ENCODE results near the gene OR51B6. TPM values are rescaled to one million over a fixed set of nuclear protein-coding genes. Genes with fewer than 3 reads are reported as not detected.

OR51B6 gene
- total RNA-seq, 2 donors from 2014 or later: not detected

DNA sequence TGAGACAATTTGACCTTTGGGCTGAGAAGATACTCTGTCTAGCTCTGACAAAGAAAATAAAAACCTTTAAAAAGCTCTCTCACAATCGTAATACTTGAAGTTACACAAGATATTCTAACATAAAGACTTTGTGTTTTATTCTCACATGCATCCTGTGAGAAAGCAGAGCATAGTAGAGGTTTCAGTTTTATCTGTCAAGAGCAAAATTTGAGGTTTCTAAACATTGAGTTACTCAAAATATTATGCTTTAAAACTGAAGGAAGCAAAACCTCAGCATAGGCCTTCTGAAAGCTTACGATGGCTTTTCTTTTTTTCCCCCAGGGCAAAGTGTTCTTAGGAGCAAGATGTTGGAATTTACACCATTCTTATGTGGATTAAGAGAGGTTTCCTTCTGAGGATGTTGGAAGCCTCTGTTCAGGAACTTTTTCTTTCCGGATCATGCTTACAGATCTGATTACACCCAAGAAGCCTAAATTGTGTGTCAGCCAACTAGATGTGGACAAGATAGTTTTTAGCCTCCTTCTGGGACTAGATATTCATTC lies 17.3 kb downstream of the OR51B6 start:
- H3K27ac ChIP-seq: no peak overlapping the region
- 57 to 70% methylated on average over 3 of the region's 3 CpGs for WGBS, 2 donors
- TF ChIP-seq POLR2A (IDR thresholded peaks at IDR 0.05): no peak
- H3K9me3 ChIP-seq: no peaks in the 10 kb centered on the region
- intact Hi-C loops (cut with DNase I): no loop called here
- no peaks in the 10 kb centered on the region for H3K36me3 ChIP-seq (replicated peaks in 1 of 2; ENCODE audit: insufficient read depth in 1 of 2, low read depth in 2 of 2)
- no peak for ATAC-seq
- no peak overlapping the region for H3K4me3 ChIP-seq
- no peak for DNase-seq
- H3K4me1 ChIP-seq: no peaks in the 10 kb centered on the region
- H3K27me3 ChIP-seq: no peaks in the 10 kb centered on the region

DNA sequence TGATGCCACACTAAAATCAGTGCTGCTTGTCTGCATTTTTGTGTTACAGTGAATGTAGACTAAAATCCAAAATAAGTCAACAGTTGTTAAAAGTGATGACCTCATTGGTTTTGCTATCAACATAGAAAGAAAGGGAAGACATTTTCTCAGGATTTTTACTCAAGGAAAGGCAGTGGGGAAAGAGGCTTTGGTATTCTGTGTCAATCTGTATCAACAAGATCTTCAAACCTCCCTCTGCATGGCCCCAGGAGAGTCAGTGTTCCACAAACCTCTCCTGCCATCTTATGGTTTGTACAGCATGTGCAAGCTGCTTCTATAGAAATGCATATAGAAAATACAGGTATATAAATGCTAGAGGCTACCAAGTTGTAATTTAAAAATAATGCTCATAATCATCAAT lies 18.5 kb downstream of the OR51B6 start:
- no peaks in the 10 kb centered on the region for H3K27me3 ChIP-seq
- H3K27ac ChIP-seq: no peak overlapping the region
- intact Hi-C loops (cut with DNase I): no loop called here
- TF ChIP-seq POLR2A (IDR thresholded peaks at IDR 0.05): no peak
- TF ChIP-seq, protein P1, sequence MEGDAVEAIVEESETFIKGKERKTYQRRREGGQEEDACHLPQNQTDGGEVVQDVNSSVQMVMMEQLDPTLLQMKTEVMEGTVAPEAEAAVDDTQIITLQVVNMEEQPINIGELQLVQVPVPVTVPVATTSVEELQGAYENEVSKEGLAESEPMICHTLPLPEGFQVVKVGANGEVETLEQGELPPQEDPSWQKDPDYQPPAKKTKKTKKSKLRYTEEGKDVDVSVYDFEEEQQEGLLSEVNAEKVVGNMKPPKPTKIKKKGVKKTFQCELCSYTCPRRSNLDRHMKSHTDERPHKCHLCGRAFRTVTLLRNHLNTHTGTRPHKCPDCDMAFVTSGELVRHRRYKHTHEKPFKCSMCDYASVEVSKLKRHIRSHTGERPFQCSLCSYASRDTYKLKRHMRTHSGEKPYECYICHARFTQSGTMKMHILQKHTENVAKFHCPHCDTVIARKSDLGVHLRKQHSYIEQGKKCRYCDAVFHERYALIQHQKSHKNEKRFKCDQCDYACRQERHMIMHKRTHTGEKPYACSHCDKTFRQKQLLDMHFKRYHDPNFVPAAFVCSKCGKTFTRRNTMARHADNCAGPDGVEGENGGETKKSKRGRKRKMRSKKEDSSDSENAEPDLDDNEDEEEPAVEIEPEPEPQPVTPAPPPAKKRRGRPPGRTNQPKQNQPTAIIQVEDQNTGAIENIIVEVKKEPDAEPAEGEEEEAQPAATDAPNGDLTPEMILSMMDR (IDR thresholded peaks at IDR 0.05): no peak
- H3K4me3 ChIP-seq: no peak overlapping the region
- no peaks in the 10 kb centered on the region for H3K36me3 ChIP-seq (replicated peaks in 1 of 2; ENCODE audit: insufficient read depth in 1 of 2, low read depth in 2 of 2)
- H3K9me3 ChIP-seq: no peaks in the 10 kb centered on the region
- DNase-seq (no peak), ATAC-seq (no peak)
- H3K4me1 ChIP-seq: no peaks in the 10 kb centered on the region

DNA sequence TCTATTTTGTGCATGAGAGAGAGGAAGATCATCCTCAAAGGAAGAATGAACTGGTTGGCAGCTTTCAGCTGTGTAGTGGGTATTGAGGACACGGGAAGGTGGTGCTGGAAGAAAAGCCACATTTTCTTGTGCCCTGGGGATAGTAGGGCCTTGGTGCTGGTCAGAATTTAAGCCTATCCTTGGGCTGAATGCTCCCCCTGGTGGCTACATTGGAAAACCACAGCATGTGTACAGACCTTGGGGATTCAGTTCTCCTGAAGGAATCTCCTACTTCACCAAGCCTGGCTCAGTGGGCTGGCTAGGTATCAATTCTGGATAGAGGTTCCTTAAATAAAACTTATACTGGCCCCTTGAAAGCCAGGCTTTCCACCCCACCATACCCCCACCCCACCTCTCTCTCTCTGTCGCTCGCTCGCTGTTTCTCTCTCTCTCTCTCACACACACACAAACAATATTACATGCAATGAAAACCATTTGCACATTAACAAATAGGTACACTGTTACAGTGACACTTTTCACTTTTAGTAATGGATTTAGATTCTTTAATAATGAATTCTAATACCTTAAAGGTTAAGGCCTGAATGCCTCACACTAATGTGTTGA lies 29.5 kb downstream of the OR51B6 start:
- TF ChIP-seq POLR2A (IDR thresholded peaks at IDR 0.05): no peak
- TF ChIP-seq, protein P1 (IDR thresholded peaks at IDR 0.05): peak; percentile 6 to 56 (median 49)

DNA sequence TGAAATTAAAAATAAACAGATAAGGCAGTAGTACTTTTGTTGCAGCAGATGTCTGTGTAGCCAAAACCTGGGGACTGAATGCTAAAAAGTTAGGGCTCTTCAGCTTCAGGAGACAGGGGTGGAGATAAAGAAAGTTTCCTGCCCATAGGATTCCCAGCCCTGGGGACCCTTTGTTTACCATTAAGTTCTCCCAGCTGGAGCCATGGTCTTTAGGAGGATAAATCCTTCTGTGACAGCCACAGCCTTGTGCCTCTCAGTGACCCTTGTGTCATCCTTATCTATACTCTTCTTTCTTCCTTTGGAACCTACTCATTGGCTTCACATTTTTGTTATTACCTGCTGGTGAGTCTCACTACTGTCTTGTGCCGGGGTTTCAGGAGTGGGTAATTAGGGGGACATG lies 32.3 kb downstream of the OR51B6 start, which contains the start of gene OR51M1:
TSS of gene OR51M1 (plus strand) at position 237 of the 400 bp plus-strand sequence. CDS start 5,587 bp downstream, outside the sequence.
- Histone ChIP-seq H3K9me3 (no peaks in the 10 kb centered on the region), H3K27ac (no peak within 1 kb of the TSS), H3K4me3 (no peak within 1 kb of the TSS), H3K4me1 (no peaks in the 10 kb centered on the region), H3K36me3 (replicated peaks in 1 of 2; ENCODE audit: insufficient read depth in 1 of 2, low read depth in 2 of 2) (no peaks in the 10 kb centered on the region), H3K27me3 (no peaks in the 10 kb centered on the region)
- TF ChIP-seq, protein P1 (IDR thresholded peaks at IDR 0.05): no peak
- intact Hi-C loops (cut with DNase I): no loop called here
- ATAC-seq (no peak), DNase-seq (no peak)
- WGBS, 2 donors: 24 to 64% methylated on average over 1 of the region's 1 CpG

More for the DNA sequence above, 29.5 kb downstream of the OR51B6 start:
- H3K36me3 ChIP-seq (replicated peaks in 1 of 2; ENCODE audit: insufficient read depth in 1 of 2, low read depth in 2 of 2): no peaks in the 10 kb centered on the region
- H3K4me1 ChIP-seq: no peaks in the 10 kb centered on the region
- peak; percentile 67 for ATAC-seq
- H3K27ac ChIP-seq: no peak overlapping the region
- WGBS, 2 donors: 72 to 77% methylated on average over 4 of the region's 4 CpGs
- no peak overlapping the region for H3K4me3 ChIP-seq
- DNase-seq: peak; percentile 31 to 56 (median 46)
- intact Hi-C loops (cut with DNase I): no loop called here
- H3K27me3 ChIP-seq: no peaks in the 10 kb centered on the region
- H3K9me3 ChIP-seq: no peaks in the 10 kb centered on the region

DNA sequence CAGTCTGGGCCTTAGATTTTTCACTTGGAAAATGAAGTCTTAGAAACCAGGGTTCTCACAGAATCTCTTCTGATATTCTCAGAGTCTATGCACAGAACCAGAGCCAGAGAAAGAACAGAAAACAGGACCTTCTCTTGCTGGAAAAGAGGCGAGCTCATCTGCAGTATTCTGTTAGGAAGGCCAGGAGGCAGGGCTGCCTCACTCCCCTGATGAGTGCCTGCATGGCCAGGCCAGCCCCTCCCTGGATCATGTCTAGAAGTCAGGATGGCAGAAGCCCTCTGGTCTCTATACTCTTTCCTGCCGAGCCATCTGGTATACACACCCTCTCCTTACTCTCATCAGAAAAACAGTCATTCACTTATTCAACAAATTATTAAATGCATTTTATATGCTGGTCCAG lies 33.0 kb downstream of the OR51B6 start:
- Histone ChIP-seq H3K36me3 (replicated peaks in 1 of 2; ENCODE audit: insufficient read depth in 1 of 2, low read depth in 2 of 2) (no peaks in the 10 kb centered on the region), H3K4me1 (no peaks in the 10 kb centered on the region), H3K4me3 (no peak overlapping the region), H3K9me3 (no peaks in the 10 kb centered on the region), H3K27ac (no peak overlapping the region), H3K27me3 (no peaks in the 10 kb centered on the region)
- WGBS, 2 donors: 57% methylated on average over 2 of the region's 2 CpGs
- no peak for ATAC-seq
- no peak for DNase-seq
- intact Hi-C loops (cut with DNase I): no loop called here
- TF ChIP-seq, protein P1 (IDR thresholded peaks at IDR 0.05): no peak
- no peak for TF ChIP-seq POLR2A (IDR thresholded peaks at IDR 0.05)
